NCI-H2081 (cell line): ENCODE results near the gene GPANK1.

Source experiments
- DNase-seq, 2 experiments: peaks; one replicate each; lab custom pipeline; 2025; lab: John Stamatoyannopoulos, UW

Gene GPANK1

DNA sequence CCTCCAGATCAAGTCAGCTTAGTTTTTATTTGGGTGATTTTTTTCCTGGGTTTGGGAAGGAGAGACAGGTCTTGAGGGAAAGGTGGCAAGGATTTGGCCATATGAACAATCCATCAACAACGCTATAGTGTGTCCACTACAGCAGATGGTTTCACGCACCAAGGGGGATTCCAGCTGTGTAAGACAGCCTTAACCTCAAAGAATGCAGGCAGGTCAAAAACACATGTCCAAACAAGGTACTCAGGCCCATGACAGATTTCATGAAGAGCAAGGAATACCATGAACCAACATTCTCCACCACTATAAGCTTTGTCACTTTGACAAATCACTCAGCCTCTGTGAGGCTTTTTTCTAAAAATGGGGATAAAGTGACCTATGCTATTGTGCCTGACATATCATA lies 47.8 kb downstream of the GPANK1 start:
- no peak for DNase-seq

DNA sequence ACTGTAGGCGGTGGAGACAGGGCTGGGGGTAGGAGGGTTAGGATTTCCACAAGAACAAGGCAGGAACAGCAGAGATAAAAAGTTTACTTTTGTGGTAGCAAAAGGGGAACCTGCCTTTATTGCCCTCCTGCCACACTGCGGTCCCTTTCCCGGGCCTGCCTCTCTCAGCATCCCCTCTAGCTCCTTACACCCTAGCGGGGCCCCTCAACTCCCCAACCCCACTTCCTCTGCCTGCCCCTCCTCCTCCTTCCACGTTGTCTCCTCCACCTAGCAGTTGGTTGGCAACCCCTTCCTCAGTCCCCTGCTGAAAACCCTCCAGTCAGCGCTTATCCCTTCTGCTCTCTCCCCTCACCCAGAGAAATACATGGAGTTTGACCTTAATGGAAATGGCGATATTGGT lies 49.0 kb downstream of the GPANK1 start:
- no peak for DNase-seq

DNA sequence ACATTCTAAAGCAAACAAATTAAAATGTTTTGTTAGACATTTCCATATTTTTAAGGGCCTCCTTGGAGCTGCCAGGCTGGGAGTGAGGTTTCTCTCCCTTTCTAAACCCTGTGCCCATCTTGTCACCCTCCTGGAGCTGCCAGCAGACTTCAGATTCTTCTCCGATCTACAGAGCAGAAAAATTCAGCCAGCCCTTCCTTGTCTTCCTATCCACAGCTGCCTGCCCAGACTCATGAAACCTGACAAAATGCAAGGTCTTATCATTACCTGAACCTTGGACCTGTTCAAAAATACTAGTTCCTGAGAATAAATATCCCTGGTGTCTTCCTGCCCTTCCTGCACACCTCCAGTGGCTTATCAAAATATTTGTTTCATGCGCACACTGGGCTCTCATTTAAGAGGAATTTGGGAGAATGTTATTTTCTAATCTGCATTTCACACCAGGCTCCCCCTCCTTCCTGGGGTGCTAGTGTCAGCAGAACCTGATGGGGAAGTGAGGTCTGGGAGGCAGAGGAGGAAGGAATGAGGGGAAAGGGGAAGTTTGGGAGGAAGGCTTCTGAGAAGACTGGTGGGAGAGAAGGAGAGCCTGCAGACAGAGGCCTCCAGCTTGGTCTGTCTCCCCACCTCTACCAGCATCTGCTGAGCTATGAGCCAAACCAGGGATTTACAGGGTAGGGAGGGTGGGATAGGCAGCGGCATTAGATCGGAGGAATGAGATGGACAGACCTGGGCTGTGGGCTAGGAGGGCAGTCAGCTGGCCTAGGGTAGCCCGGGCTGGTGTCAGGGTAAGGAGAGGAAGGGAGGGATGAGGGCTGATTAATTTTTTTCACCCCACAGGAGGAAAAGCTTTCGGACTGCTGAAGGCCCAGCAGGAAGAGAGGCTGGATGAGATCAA lies 49.9 kb downstream of the GPANK1 start, which contains the start of gene AIF1:
TSS of gene AIF1 (plus strand) at position 551 of the 895 bp plus-strand sequence. CDS start at position 647, 96 bp downstream.
- DNase-seq = no peak

DNA sequence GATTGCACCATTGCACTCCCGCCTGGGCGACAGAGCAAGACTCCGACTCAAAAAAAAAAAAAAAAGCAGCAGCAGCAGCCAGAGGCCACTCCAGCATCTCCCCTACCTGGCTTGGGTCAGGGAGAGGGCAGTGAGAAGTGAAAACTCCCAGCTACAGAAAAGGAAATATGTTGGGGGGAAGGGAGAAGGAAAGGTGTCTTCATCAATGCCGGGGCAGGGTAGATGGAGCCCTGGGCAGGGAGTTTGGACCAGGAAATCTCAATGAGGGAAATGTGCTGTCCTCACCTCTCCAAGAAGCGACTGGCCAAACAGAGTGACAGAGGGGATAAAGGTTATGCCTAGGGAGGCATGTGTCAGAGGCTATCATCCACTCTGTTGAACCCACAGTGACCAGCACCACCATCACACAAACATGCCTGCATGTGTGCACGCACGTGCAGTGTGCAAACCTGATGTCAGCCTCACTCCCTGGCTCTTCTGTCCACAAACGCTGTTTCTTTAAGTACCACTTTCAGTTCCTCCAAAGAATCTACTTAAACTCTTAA lies 50.6 kb downstream of the GPANK1 start:
- no peak for DNase-seq
